ENCODE results near the gene NFAT5. TPM values are rescaled to one million over a fixed set of nuclear protein-coding genes. Genes with fewer than 3 reads are reported as not detected.

NFAT5 gene
- total and polyA plus RNA-seq, 9 of the 15 experiments (the other 6 are each of a cell fraction or from before 2014, with no cell fraction given): 0.78 to 20.5 (median 12.4) TPM

DNA sequence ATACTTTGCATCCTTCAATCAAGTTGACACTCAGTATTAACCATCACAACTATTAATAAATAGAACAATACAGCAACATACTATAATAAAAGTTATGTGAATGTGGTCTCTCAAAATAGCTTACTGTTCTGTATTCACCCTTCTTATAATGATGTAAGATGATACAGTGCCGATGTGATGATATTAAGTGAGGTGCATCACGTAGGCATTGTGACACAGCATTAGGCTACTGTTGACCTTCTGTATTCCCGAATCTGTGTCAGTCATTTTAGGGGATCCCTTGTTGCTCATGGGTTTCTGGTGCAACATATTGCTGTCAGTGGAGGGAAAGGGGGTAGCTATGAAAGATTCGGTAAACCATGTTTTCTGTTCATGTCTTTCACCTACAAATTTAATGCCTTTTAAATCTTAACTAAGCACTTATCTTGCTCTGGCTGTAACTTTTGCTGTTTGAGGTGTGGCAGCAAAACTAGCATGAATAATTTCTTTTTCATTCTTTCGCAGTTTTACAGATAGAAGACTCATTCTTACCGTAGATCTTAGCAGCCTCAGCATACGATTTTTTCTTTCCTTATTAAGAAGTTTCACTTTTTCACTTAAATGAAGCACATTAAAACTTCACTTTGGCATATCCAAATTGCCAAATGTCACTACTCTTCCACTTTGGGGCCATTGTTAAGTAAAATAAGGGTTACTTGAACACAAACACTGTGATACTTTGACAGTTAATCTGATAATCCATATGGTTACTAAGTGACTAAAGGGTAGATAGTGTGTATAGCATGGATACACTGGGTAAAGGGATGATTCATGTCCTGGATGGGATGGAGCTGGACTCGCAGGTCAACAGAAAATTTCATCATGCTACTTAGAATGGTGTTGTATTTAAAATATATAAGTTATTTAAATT, 29.6 kb downstream of the NFAT5 start (continued):
- TF ChIP-seq JUND (IDR thresholded peaks at IDR 0.05; ENCODE audit: borderline replicate concordance, low read depth, low read length) (peak; percentile 84), JUND (tag; IDR thresholded peaks at IDR 0.05; ENCODE audit: borderline replicate concordance, low read depth, low read length) (peak; percentile 67; the same call in 1 of the 3 replicates), RBM25 (IDR thresholded peaks at IDR 0.05; ENCODE audit: low read depth, low read length, severe bottlenecking) (no peak), SLC30A9 (CRISPR knock-in tag; IDR thresholded peaks at IDR 0.05) (no peak), TFAM (CRISPR knock-in tag; conservative IDR thresholded peaks at IDR 0.05) (no peak), ZNF3 (CRISPR knock-in tag; IDR thresholded peaks at IDR 0.05) (no peak), ZKSCAN3 (CRISPR knock-in tag; IDR thresholded peaks at IDR 0.05) (no peak), CSDE1 (IDR thresholded peaks at IDR 0.05) (no peak), EHMT2 (IDR thresholded peaks at IDR 0.05) (0 out of 2 replicates have a peak, but pooled peaks have one; percentile 20), POU5F1 (IDR thresholded peaks at IDR 0.05; ENCODE audit: borderline replicate concordance, low read depth, low read length, partially characterized antibody) (no peak), HMGN3 (IDR thresholded peaks at IDR 0.05; ENCODE audit: borderline replicate concordance, extremely low read depth, insufficient read length, low read depth, low read length) (no peak), DIDO1 (tag; IDR thresholded peaks at IDR 0.05; ENCODE audit: low read depth) (no peak), ZNF785 (CRISPR knock-in tag; IDR thresholded peaks at IDR 0.05) (no peak), L3MBTL2 (IDR thresholded peaks at IDR 0.05) (no peak), SREBF1 (IDR thresholded peaks at IDR 0.05; ENCODE audit: borderline replicate concordance, low read depth, low read length) (no peak), TAL1 (IDR thresholded peaks at IDR 0.05) (no peak), NFIX (CRISPR knock-in tag; IDR thresholded peaks at IDR 0.05; ENCODE audit: low read depth) (no peak), NFXL1 (CRISPR knock-in tag; IDR thresholded peaks at IDR 0.05) (no peak), ZNF197 (CRISPR knock-in tag; IDR thresholded peaks at IDR 0.05; ENCODE audit: low read depth) (no peak), XRCC4 (IDR thresholded peaks at IDR 0.05; ENCODE audit: extremely low read depth, insufficient read depth, insufficient read length) (no peak), ZNF140 (CRISPR knock-in tag; IDR thresholded peaks at IDR 0.05) (no peak), ZC3H8 (IDR thresholded peaks at IDR 0.05) (no peak), COPS2 (conservative IDR thresholded peaks at IDR 0.05) (no peak)
- TF ChIP-seq, protein P1, sequence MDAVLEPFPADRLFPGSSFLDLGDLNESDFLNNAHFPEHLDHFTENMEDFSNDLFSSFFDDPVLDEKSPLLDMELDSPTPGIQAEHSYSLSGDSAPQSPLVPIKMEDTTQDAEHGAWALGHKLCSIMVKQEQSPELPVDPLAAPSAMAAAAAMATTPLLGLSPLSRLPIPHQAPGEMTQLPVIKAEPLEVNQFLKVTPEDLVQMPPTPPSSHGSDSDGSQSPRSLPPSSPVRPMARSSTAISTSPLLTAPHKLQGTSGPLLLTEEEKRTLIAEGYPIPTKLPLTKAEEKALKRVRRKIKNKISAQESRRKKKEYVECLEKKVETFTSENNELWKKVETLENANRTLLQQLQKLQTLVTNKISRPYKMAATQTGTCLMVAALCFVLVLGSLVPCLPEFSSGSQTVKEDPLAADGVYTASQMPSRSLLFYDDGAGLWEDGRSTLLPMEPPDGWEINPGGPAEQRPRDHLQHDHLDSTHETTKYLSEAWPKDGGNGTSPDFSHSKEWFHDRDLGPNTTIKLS (IDR thresholded peaks at IDR 0.05; ENCODE audit: borderline replicate concordance, low read depth): no peak
- TF ChIP-seq, protein P2, sequence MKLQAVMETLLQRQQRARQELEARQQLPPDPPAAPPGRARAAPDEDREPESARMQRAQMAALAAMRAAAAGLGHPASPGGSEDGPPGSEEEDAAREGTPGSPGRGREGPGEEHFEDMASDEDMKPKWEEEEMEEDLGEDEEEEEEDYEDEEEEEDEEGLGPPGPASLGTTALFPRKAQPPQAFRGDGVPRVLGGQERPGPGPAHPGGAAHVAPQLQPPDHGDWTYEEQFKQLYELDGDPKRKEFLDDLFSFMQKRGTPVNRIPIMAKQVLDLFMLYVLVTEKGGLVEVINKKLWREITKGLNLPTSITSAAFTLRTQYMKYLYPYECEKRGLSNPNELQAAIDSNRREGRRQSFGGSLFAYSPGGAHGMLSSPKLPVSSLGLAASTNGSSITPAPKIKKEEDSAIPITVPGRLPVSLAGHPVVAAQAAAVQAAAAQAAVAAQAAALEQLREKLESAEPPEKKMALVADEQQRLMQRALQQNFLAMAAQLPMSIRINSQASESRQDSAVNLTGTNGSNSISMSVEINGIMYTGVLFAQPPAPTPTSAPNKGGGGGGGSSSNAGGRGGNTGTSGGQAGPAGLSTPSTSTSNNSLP (IDR thresholded peaks at IDR 0.05; ENCODE audit: borderline replicate concordance, low read depth, low read length): no peak
- TF ChIP-seq, protein P3, sequence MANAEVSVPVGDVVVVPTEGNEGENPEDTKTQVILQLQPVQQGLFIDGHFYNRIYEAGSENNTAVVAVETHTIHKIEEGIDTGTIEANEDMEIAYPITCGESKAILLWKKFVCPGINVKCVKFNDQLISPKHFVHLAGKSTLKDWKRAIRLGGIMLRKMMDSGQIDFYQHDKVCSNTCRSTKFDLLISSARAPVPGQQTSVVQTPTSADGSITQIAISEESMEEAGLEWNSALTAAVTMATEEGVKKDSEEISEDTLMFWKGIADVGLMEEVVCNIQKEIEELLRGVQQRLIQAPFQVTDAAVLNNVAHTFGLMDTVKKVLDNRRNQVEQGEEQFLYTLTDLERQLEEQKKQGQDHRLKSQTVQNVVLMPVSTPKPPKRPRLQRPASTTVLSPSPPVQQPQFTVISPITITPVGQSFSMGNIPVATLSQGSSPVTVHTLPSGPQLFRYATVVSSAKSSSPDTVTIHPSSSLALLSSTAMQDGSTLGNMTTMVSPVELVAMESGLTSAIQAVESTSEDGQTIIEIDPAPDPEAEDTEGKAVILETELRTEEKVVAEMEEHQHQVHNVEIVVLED (CRISPR knock-in tag; IDR thresholded peaks at IDR 0.05): no peak

Data from K562 (cell line).